ENCODE results near the gene PCNX2.

Gene PCNX2

GRCh38 chr1:232978815-232979214 is 316.7 kb downstream of the PCNX2 start:
- H3K4me3 ChIP-seq (ENCODE audit: low read depth, low read length): no peak overlapping the region
- H3K27me3 ChIP-seq (replicated peaks): no peaks in the 10 kb centered on the region
- no peaks in the 10 kb centered on the region for H3K36me3 ChIP-seq (replicated peaks)
- no peak overlapping the region for H3K27ac ChIP-seq
- in situ Hi-C loops (cut with HindIII; ENCODE audit: low pct_ligation_motif_present, low sequenced_read_pairs): no loop called here
- no peak for DNase-seq
- TF ChIP-seq, protein P1, sequence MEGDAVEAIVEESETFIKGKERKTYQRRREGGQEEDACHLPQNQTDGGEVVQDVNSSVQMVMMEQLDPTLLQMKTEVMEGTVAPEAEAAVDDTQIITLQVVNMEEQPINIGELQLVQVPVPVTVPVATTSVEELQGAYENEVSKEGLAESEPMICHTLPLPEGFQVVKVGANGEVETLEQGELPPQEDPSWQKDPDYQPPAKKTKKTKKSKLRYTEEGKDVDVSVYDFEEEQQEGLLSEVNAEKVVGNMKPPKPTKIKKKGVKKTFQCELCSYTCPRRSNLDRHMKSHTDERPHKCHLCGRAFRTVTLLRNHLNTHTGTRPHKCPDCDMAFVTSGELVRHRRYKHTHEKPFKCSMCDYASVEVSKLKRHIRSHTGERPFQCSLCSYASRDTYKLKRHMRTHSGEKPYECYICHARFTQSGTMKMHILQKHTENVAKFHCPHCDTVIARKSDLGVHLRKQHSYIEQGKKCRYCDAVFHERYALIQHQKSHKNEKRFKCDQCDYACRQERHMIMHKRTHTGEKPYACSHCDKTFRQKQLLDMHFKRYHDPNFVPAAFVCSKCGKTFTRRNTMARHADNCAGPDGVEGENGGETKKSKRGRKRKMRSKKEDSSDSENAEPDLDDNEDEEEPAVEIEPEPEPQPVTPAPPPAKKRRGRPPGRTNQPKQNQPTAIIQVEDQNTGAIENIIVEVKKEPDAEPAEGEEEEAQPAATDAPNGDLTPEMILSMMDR (IDR thresholded peaks at IDR 0.05; ENCODE audit: low read depth, low read length, missing control alignments): no peak

- no peak for DNase-seq
- TF ChIP-seq, protein P1 (IDR thresholded peaks at IDR 0.05; ENCODE audit: low read depth, low read length, missing control alignments): no peak
- H3K4me3 ChIP-seq (ENCODE audit: low read depth, low read length): no peak overlapping the region
- H3K36me3 ChIP-seq (replicated peaks): no peaks in the 10 kb centered on the region
- no peaks in the 10 kb centered on the region for H3K27me3 ChIP-seq (replicated peaks)
- H3K27ac ChIP-seq: no peak overlapping the region
- in situ Hi-C loops (cut with HindIII; ENCODE audit: low pct_ligation_motif_present, low sequenced_read_pairs): no loop called here
These were observed 317.4 kb downstream of the PCNX2 start for GRCh38 chr1:232978091-232978634.

DNA sequence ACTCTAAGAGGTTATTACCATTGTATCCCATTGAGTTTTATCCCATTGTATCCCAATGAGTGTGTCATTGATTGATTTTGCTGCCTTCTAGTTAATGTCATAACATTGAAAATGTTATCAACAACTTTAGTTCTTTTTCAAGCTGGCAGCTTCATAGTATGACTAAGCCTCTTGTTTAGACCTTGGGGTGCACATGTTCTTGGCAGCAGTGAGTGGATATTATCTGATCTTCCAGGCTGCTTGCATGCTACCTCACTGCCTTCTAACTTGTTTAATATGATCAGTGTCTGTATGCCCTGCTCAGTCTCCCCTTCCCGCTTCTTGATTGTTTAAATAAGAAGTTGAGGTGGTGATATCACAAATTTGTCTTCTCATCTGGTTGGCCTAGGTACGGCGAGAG is 320.6 kb downstream of the PCNX2 start:
- TF ChIP-seq, protein P1 (IDR thresholded peaks at IDR 0.05; ENCODE audit: low read depth, low read length, missing control alignments): no peak
- Histone ChIP-seq H3K27ac (no peak overlapping the region), H3K27me3 (replicated peaks) (no peaks in the 10 kb centered on the region), H3K4me3 (ENCODE audit: low read depth, low read length) (no peak overlapping the region), H3K36me3 (replicated peaks) (peaks cover 7% of the 10 kb centered on the region)
- in situ Hi-C loops (cut with HindIII; ENCODE audit: low pct_ligation_motif_present, low sequenced_read_pairs): no loop called here
- peak; percentile 39 for DNase-seq

DNA sequence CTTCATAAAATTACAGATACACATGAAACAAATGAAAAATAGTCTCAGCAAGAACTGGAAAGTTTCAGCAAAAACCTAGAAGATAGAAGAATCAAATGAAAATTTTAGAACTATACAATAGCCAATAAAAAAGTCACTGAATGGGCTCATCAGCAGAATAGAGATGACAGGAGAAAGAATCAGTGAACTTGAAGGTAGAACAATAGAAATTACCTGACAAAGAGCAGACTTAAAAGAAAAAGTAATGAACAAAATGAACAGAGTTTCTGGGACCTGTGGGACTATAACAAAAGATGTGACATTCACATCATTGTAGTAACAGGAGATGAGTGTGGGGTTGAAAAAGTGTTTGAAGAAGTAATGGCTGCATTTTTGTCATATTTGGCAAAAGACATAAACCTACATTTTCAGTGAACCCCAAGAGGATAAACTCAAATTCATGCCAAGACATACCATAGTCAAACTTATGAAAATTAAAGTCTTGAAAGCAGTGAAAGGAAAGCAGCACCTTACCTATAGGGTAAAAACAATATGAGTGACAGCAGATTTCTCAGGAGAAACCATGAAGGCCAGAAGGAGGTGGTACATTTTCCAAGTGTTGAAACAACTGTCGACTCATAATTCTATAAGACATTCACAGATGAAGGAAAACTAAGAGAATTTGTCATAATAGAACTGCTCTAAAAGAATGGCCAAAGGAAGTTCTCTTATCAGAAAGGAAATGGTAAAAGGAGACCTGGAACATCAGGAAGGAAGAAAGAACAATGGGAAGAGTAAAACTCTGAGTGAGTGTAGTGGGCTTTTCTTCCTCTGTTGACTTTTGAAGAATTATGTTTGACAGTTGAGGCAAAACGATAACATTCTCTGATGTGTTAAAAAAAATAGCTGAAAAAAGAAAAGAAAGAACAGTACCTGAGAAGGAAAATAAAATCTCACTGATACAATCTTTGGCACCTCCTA is 321.6 kb downstream of the PCNX2 start:
- DNase-seq: no peak
- Histone ChIP-seq H3K4me3 (ENCODE audit: low read depth, low read length) (no peak overlapping the region), H3K27me3 (replicated peaks) (no peaks in the 10 kb centered on the region), H3K27ac (no peak overlapping the region), H3K36me3 (replicated peaks) (peaks cover 7% of the 10 kb centered on the region)
- in situ Hi-C loops (cut with HindIII; ENCODE audit: low pct_ligation_motif_present, low sequenced_read_pairs): no loop called here
- TF ChIP-seq, protein P1 (IDR thresholded peaks at IDR 0.05; ENCODE audit: low read depth, low read length, missing control alignments): no peak

GRCh38 chr1:232970508-232970907 is 325.0 kb downstream of the PCNX2 start:
- TF ChIP-seq, protein P1 (IDR thresholded peaks at IDR 0.05; ENCODE audit: low read depth, low read length, missing control alignments): no peak
- DNase-seq: no peak
- in situ Hi-C loops (cut with HindIII; ENCODE audit: low pct_ligation_motif_present, low sequenced_read_pairs): no loop called here
- H3K4me3 ChIP-seq (ENCODE audit: low read depth, low read length): no peak overlapping the region
- H3K27ac ChIP-seq: no peak overlapping the region
- no peaks in the 10 kb centered on the region for H3K27me3 ChIP-seq (replicated peaks)
- peaks cover 7% of the 10 kb centered on the region for H3K36me3 ChIP-seq (replicated peaks)
